ENCODE measurements around the gene FBL. TPM values are rescaled to one million over a fixed set of nuclear protein-coding genes. Genes with fewer than 3 reads are reported as not detected.
A peak's percentile ranks its signal among the peaks of the same experiment; 100 is the strongest.

The FBL gene
- total RNA-seq, 1 experiment from 2014 or later: 4,927 TPM

GRCh38 chr19:39867133-39867532 is 21.0 kb upstream of the FBL start:
- intact Hi-C loops (cut with micrococcal nuclease; ENCODE audit: unreplicated experiment): no loop called here
- TF ChIP-seq, protein P1, sequence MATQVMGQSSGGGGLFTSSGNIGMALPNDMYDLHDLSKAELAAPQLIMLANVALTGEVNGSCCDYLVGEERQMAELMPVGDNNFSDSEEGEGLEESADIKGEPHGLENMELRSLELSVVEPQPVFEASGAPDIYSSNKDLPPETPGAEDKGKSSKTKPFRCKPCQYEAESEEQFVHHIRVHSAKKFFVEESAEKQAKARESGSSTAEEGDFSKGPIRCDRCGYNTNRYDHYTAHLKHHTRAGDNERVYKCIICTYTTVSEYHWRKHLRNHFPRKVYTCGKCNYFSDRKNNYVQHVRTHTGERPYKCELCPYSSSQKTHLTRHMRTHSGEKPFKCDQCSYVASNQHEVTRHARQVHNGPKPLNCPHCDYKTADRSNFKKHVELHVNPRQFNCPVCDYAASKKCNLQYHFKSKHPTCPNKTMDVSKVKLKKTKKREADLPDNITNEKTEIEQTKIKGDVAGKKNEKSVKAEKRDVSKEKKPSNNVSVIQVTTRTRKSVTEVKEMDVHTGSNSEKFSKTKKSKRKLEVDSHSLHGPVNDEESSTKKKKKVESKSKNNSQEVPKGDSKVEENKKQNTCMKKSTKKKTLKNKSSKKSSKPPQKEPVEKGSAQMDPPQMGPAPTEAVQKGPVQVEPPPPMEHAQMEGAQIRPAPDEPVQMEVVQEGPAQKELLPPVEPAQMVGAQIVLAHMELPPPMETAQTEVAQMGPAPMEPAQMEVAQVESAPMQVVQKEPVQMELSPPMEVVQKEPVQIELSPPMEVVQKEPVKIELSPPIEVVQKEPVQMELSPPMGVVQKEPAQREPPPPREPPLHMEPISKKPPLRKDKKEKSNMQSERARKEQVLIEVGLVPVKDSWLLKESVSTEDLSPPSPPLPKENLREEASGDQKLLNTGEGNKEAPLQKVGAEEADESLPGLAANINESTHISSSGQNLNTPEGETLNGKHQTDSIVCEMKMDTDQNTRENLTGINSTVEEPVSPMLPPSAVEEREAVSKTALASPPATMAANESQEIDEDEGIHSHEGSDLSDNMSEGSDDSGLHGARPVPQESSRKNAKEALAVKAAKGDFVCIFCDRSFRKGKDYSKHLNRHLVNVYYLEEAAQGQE (IDR thresholded peaks at IDR 0.05; ENCODE audit: insufficient read depth in 1 of 2, low read depth in 2 of 2, low read length in 1 of 2): no peak
- no peak for TF ChIP-seq SIN3A (IDR thresholded peaks at IDR 0.05; ENCODE audit: borderline replicate concordance, insufficient read depth, low read depth, low read length)
- no peak for TF ChIP-seq TCF7L2 (IDR thresholded peaks at IDR 0.05; ENCODE audit: low read depth, low read length)
- TF ChIP-seq, protein P2, sequence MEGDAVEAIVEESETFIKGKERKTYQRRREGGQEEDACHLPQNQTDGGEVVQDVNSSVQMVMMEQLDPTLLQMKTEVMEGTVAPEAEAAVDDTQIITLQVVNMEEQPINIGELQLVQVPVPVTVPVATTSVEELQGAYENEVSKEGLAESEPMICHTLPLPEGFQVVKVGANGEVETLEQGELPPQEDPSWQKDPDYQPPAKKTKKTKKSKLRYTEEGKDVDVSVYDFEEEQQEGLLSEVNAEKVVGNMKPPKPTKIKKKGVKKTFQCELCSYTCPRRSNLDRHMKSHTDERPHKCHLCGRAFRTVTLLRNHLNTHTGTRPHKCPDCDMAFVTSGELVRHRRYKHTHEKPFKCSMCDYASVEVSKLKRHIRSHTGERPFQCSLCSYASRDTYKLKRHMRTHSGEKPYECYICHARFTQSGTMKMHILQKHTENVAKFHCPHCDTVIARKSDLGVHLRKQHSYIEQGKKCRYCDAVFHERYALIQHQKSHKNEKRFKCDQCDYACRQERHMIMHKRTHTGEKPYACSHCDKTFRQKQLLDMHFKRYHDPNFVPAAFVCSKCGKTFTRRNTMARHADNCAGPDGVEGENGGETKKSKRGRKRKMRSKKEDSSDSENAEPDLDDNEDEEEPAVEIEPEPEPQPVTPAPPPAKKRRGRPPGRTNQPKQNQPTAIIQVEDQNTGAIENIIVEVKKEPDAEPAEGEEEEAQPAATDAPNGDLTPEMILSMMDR (IDR thresholded peaks at IDR 0.05): no peak
- no peak for TF ChIP-seq POLR2AphosphoS5 (IDR thresholded peaks at IDR 0.05; ENCODE audit: low read depth, low read length)
- in situ Hi-C loops (cut with HindIII; ENCODE audit: low pct_unique_long_range_greater_than_20kb, low sequenced_read_pairs): loop anchor here (5.0 to 10.0 kb wide), 3 partner anchors 70 to 322 kb away; partner anchors contain the start of gene EID2
- no TSS peak for BruUV-seq (replicated peaks)
- Histone ChIP-seq H3K4me3 (ENCODE audit: low read depth in 2 of 2, low read length in 2 of 2) (no peak overlapping the region), H3K36me3 (ENCODE audit: control insufficient read depth, insufficient read depth, low read length) (no peaks in the 10 kb centered on the region), H3K9me3 (ENCODE audit: control insufficient read depth, insufficient read depth, low read depth, low read length) (no peaks in the 10 kb centered on the region), H3K27ac (ENCODE audit: low read length) (no peak overlapping the region), H3K27me3 (ENCODE audit: control insufficient read depth, insufficient read depth, low read length) (peaks cover 12% of the 10 kb centered on the region; the same call in 1 of the 2 replicates), H3K4me1 (ENCODE audit: control insufficient read depth, insufficient read depth, low read length) (no peaks in the 10 kb centered on the region)
- ATAC-seq: no peak
- POLR2A ChIA-PET: interaction anchor here (0.6 to 2.2 kb wide), 6 partner anchors 8 to 428 kb away, joined by 3 to 14 read pairs (median 5); partner anchors contain the start of gene FBL
- CTCF ChIA-PET: interaction anchor here (0.7 to 2.3 kb wide), 5 partner anchors 14 to 103 kb away, joined by 3 to 12 read pairs (median 6); partner anchors contain the start of gene PSMC4
- DNase-seq (ENCODE audit: low read depth, low spot score): no peak

- Histone ChIP-seq H3K27ac (ENCODE audit: low read length) (no peak overlapping the region), H3K4me3 (ENCODE audit: low read depth in 2 of 2, low read length in 2 of 2) (no peak overlapping the region), H3K9me3 (ENCODE audit: control insufficient read depth, insufficient read depth, low read depth, low read length) (no peaks in the 10 kb centered on the region), H3K27me3 (ENCODE audit: control insufficient read depth, insufficient read depth, low read length) (peaks cover 12% of the 10 kb centered on the region; the same call in 1 of the 2 replicates), H3K4me1 (ENCODE audit: control insufficient read depth, insufficient read depth, low read length) (no peaks in the 10 kb centered on the region), H3K36me3 (ENCODE audit: control insufficient read depth, insufficient read depth, low read length) (no peaks in the 10 kb centered on the region)
- in situ Hi-C loops (cut with HindIII; ENCODE audit: low pct_unique_long_range_greater_than_20kb, low sequenced_read_pairs) (loop anchor here (5.0 to 10.0 kb wide), 3 partner anchors 71 to 321 kb away; partner anchors contain the start of gene EID2), intact Hi-C loops (cut with micrococcal nuclease; ENCODE audit: unreplicated experiment) (no loop called here)
- DNase-seq (ENCODE audit: low read depth, low spot score): no peak
- ChIA-PET POLR2A (no interaction called here), CTCF (interaction anchor here (0.6 to 2.3 kb wide), 5 partner anchors 19 to 298 kb away, joined by 3 to 12 read pairs (median 6); no protein-coding TSS in a partner anchor)
- no peak for TF ChIP-seq POLR2AphosphoS5 (IDR thresholded peaks at IDR 0.05; ENCODE audit: low read depth, low read length)
- TF ChIP-seq, protein P2 (IDR thresholded peaks at IDR 0.05): no peak
- TF ChIP-seq, protein P1 (IDR thresholded peaks at IDR 0.05; ENCODE audit: insufficient read depth in 1 of 2, low read depth in 2 of 2, low read length in 1 of 2): no peak
- no peak for TF ChIP-seq SIN3A (IDR thresholded peaks at IDR 0.05; ENCODE audit: borderline replicate concordance, insufficient read depth, low read depth, low read length)
- TF ChIP-seq TCF7L2 (IDR thresholded peaks at IDR 0.05; ENCODE audit: low read depth, low read length): no peak
- no TSS peak for BruUV-seq (replicated peaks)
- 0 out of 2 replicates have a peak, but pooled peaks have one; percentile 1 for ATAC-seq
These were observed 19.8 kb upstream of the FBL start for GRCh38 chr19:39865953-39866352.

Measured in Panc1 (cell line).